Activated B cell treated with CpG ODN at 0.5 μM for 24 hours (primary cell): Measurements from ENCODE around the gene NOP53. TPM values are rescaled to one million over a fixed set of nuclear protein-coding genes. Genes with fewer than 3 reads are reported as not detected.

Experiments
- ATAC-seq: fragments of 200-7000 bp; cut with Tn5 transposase; one replicate; pipeline ENCODE4 v1.10.0; 2021; ENCODE audit warnings: low read depth, mild to moderate bottlenecking, moderate library complexity
- CTCF ChIA-PET: fragments of 350-600 bp; sonication (Branson Sonifier 250); formaldehyde crosslinking; loops from one replicate; lab custom pipeline; 2021; ENCODE audit warnings: antibody characterized with exemption; lab: Charles Lee
- POLR2A ChIA-PET: fragments of 350-600 bp; sonication (Branson Sonifier 250); formaldehyde crosslinking; loops from one replicate; lab custom pipeline; 2021; ENCODE audit warnings: antibody characterized with exemption; lab: Charles Lee
- DNase-seq: peaks from one replicate; pipeline ENCODE4 v3.0.0; 2022
- H3K27ac Mint-ChIP-seq: one replicate; pipeline ENCODE4 v1.8.0; 2020; ENCODE audit warnings: mixed read lengths
- H3K27me3 Mint-ChIP-seq: one replicate; pipeline ENCODE4 v1.8.0; 2021; ENCODE audit warnings: mixed read lengths
- H3K36me3 Mint-ChIP-seq: one replicate; pipeline ENCODE4 v1.8.0; 2021; ENCODE audit warnings: low read depth, mixed read lengths
- H3K4me1 Mint-ChIP-seq: one replicate; pipeline ENCODE4 v1.8.0; 2021; ENCODE audit warnings: mixed read lengths
- H3K4me3 Mint-ChIP-seq: one replicate; pipeline ENCODE4 v1.8.0; 2020; ENCODE audit warnings: mild to moderate bottlenecking, mixed read lengths
- H3K9me3 Mint-ChIP-seq: one replicate; pipeline ENCODE4 v1.8.0; 2020; ENCODE audit warnings: mixed read lengths
- intact Hi-C: fragments of 100-400 bp; cut with micrococcal nuclease; formaldehyde crosslinking; loops from one replicate; pipeline ENCODE4 v1.15.1; 2024
- total RNA-seq: library from RNA; stranded (reverse); gene quantifications from 2 replicates; pipeline ENCODE4 v1.2.3, GENCODE V29; 2022
- TF ChIP-seq, protein P1 (sequence below): fragments of 200-600 bp; IDR thresholded peaks from one replicate; pipeline ENCODE4 v1.8.0; 2022; ENCODE audit warnings: antibody characterized with exemption, mild to moderate bottlenecking

Gene NOP53
- total RNA-seq, 1 donor from 2014 or later, result 695 TPM

DNA sequence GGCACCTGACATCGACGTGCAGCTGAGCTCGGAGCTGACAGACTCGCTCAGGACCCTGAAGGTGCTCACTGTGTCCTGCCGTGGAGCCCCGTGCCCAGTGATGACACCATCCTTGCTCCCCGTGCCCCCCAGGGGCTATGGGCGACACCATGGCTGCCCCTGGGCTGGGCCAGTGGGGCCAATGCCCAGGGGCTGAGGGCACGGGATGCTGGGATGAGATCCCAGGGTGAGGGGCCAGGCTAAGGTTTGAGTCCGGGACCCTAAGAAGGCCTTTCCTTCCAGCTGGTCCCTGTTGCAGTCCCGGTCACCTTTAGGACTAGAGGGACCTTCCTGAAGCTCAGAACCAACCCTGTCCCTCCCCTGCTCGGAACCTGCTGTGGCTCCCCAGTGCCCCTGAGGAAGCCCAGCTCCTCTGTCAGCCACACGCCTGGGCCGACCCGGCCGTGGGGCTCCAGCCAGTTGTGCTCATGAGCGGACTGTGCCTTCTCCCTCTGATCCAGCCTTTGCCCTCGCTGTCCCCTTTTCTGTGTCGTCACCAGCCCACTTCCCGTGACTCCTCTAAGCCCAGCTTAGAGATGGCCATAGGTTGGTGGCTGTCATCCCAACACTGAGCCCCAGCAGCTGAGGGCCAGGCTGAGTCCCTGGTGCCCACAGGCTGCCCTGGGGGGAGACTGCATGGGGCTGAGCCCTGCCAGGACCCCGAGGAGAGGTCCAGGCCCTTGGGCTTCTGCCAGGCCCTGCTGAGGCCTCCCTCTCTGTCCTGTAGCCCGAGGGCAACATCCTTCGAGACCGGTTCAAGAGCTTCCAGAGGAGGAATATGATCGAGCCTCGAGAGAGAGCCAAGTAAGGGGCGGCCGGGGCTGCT, 10.6 kb downstream of the NOP53 start:
- H3K27me3 Mint-ChIP-seq, result no peaks in the 10 kb centered on the region
- H3K9me3 Mint-ChIP-seq, result peaks cover 3% of the 10 kb centered on the region
- ATAC-seq (no peak), DNase-seq (no peak)
- H3K36me3 Mint-ChIP-seq, result peaks cover 74% of the 10 kb centered on the region
- no peak overlapping the region for H3K27ac Mint-ChIP-seq
- no peaks in the 10 kb centered on the region for H3K4me1 Mint-ChIP-seq
- POLR2A ChIA-PET, result interaction anchor here (3.2 kb wide), 1 partner anchor 10 kb away, joined by 12 read pairs; the partner anchor contains the start of gene NOP53
- intact Hi-C loops, result no loop called here
- TF ChIP-seq, protein P1, sequence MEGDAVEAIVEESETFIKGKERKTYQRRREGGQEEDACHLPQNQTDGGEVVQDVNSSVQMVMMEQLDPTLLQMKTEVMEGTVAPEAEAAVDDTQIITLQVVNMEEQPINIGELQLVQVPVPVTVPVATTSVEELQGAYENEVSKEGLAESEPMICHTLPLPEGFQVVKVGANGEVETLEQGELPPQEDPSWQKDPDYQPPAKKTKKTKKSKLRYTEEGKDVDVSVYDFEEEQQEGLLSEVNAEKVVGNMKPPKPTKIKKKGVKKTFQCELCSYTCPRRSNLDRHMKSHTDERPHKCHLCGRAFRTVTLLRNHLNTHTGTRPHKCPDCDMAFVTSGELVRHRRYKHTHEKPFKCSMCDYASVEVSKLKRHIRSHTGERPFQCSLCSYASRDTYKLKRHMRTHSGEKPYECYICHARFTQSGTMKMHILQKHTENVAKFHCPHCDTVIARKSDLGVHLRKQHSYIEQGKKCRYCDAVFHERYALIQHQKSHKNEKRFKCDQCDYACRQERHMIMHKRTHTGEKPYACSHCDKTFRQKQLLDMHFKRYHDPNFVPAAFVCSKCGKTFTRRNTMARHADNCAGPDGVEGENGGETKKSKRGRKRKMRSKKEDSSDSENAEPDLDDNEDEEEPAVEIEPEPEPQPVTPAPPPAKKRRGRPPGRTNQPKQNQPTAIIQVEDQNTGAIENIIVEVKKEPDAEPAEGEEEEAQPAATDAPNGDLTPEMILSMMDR, result no peak
- CTCF ChIA-PET, result no interaction called here
- no peak overlapping the region for H3K4me3 Mint-ChIP-seq

DNA sequence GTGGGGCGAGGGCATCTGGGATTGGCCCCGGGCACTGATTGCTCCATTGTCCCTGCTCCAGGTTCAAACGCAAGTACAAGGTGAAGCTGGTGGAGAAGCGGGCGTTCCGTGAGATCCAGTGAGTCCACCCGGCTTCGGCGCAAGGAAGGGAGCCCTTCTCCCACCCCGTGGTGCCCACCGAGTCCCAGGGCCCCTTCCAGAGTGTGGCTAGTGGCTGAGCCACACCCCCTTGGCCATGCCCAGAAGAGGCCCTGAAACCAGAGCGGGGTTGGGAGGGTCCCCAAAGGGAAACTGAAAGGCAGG, 11.2 kb downstream of the NOP53 start:
- no peak for ATAC-seq

GRCh38 chr19:47756953-47757608, 11.7 kb downstream of the NOP53 start:
- DNase-seq (no peak), ATAC-seq (no peak)
- POLR2A ChIA-PET, result interaction anchor here (0.5 to 3.2 kb wide), 2 partner anchors 11 to 1565 kb away, joined by 3 to 12 read pairs; partner anchors contain the start of gene NOP53
- H3K27ac Mint-ChIP-seq, result no peak overlapping the region
- peaks cover 66% of the 10 kb centered on the region for H3K36me3 Mint-ChIP-seq
- TF ChIP-seq, protein P1, result no peak
- no peaks in the 10 kb centered on the region for H3K4me1 Mint-ChIP-seq
- CTCF ChIA-PET, result no interaction called here
- no peaks in the 10 kb centered on the region for H3K27me3 Mint-ChIP-seq
- no peak overlapping the region for H3K4me3 Mint-ChIP-seq
- intact Hi-C loops, result no loop called here
- H3K9me3 Mint-ChIP-seq, result peaks cover 3% of the 10 kb centered on the region

More for the DNA sequence above, 11.2 kb downstream of the NOP53 start:
- Mint-ChIP-seq H3K9me3 (peaks cover 3% of the 10 kb centered on the region), H3K27me3 (no peaks in the 10 kb centered on the region), H3K4me1 (no peaks in the 10 kb centered on the region), H3K4me3 (no peak overlapping the region), H3K27ac (no peak overlapping the region), H3K36me3 (peaks cover 68% of the 10 kb centered on the region)
- POLR2A ChIA-PET, result interaction anchor here (3.2 kb wide), 1 partner anchor 11 kb away, joined by 12 read pairs; the partner anchor contains the start of gene NOP53
- intact Hi-C loops, result no loop called here
- TF ChIP-seq, protein P1, result no peak
- no peak for DNase-seq
- CTCF ChIA-PET, result no interaction called here

DNA sequence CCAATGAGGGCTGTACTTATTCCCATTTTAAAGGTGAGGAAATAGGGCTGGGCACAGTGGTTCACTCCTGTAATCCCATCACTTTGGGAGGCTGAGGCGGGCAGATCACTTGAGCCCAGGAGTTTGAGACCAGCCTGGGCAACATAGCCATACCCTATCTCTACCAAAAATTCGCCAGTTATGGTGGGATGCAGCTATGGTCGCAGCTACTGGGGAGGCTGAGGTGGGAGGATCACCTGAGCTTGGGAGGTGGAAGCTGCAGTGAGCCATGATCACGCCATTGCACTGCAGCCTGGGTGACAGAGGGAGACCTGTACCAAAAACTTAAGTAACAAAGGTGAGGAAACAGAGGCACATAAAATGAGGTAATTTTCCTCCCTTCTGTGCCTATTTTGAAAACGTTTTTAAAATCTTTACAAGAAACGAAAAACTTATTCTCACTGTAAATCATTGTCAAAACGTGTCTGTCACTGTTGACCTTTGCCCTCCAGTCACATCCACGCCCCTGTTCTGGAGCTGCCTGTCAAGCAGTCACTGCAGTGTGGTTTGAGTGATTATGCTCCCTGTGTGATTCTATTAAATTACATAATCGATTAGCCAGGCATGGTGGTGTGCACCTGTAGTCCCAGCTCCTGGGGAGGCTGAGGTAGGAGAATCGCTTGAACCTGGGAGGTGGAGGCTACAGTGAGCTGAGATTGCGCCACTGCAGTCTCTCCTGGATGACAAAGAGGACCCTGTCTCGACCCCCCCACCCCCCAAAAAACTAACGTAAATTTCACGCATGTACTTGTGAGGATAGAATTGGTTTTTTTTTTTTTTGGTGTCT, 12.5 kb downstream of the NOP53 start:
- DNase-seq, result no peak
- ChIA-PET POLR2A (interaction anchor here (3.2 kb wide), 1 partner anchor 12 kb away, joined by 12 read pairs; the partner anchor contains the start of gene NOP53), CTCF (no interaction called here)
- Mint-ChIP-seq H3K4me3 (no peak overlapping the region), H3K27ac (no peak overlapping the region), H3K9me3 (peaks cover 3% of the 10 kb centered on the region), H3K27me3 (no peaks in the 10 kb centered on the region), H3K4me1 (no peaks in the 10 kb centered on the region), H3K36me3 (peaks cover 58% of the 10 kb centered on the region)
- intact Hi-C loops, result no loop called here
- TF ChIP-seq, protein P1, result no peak
- ATAC-seq, result no peak
